Epidermal melanocyte (primary cell): Measurements from ENCODE around the gene METTL6.
"Not testable (repeated sequence)": the region's sequence is repeated elsewhere in the genome, so short reads cannot be mapped to it uniquely, and the experiment has no call there.

Experiments
- DNase-seq: peaks from one replicate; pipeline ENCODE4 v3.0.0; 2011; ENCODE audit warnings: low spot score; ENCODE audit not compliant: insufficient read length

METTL6 gene

GRCh38 chr3:15405448-15406050 is 21.8 kb downstream of the METTL6 start:
- DNase-seq = no peak

- no peak for DNase-seq
These were observed 22.6 kb downstream of the METTL6 start for GRCh38 chr3:15404767-15405166.

- no peak for DNase-seq
These were observed 23.4 kb downstream of the METTL6 start for GRCh38 chr3:15403965-15404364.

- DNase-seq = no peak
These were observed 23.8 kb downstream of the METTL6 start for GRCh38 chr3:15403495-15403894.

- DNase-seq = no peak
These were observed 25.4 kb downstream of the METTL6 start for GRCh38 chr3:15401936-15402335.

- DNase-seq = no peak
These were observed 27.4 kb downstream of the METTL6 start for GRCh38 chr3:15399970-15400369.

GRCh38 chr3:15398731-15399133 is 28.6 kb downstream of the METTL6 start:
- DNase-seq = not testable (repeated sequence)

GRCh38 chr3:15393252-15393651 is 34.1 kb downstream of the METTL6 start:
- DNase-seq = not testable (repeated sequence)

GRCh38 chr3:15391007-15391406 is 36.3 kb downstream of the METTL6 start:
- no peak for DNase-seq

- no peak for DNase-seq
These were observed 36.9 kb downstream of the METTL6 start for GRCh38 chr3:15390460-15390859.

GRCh38 chr3:15388335-15388734 is 39.0 kb downstream of the METTL6 start:
- not testable (repeated sequence) for DNase-seq

GRCh38 chr3:15387735-15388134 is 39.6 kb downstream of the METTL6 start:
- no peak for DNase-seq

- DNase-seq = no peak
These were observed 40.2 kb downstream of the METTL6 start for GRCh38 chr3:15387171-15387581.

- not testable (repeated sequence) for DNase-seq
These were observed 40.7 kb downstream of the METTL6 start for GRCh38 chr3:15386654-15386955.

GRCh38 chr3:15385901-15386653 is 41.3 kb downstream of the METTL6 start:
- DNase-seq = no peak

- not testable (repeated sequence) for DNase-seq
These were observed 42.1 kb downstream of the METTL6 start for GRCh38 chr3:15385238-15385695.

GRCh38 chr3:15384510-15385237 is 42.7 kb downstream of the METTL6 start:
- no peak for DNase-seq

- DNase-seq = no peak
These were observed 44.9 kb downstream of the METTL6 start for GRCh38 chr3:15382405-15382923.

- no peak for DNase-seq
These were observed 46.1 kb downstream of the METTL6 start for GRCh38 chr3:15380980-15381890.

GRCh38 chr3:15377961-15378791 is 49.2 kb downstream of the METTL6 start:
- peak; percentile 36 for DNase-seq
